ENCODE measurements around the gene RGL2. TPM values are rescaled to one million over a fixed set of nuclear protein-coding genes. Genes with fewer than 3 reads are reported as not detected.
"Not testable (repeated sequence)": the region's sequence is repeated elsewhere in the genome, so short reads cannot be mapped to it uniquely, and the experiment has no call there.

RGL2 gene
- 117 TPM for total RNA-seq
- long read RNA-seq, transcript RGL2-247 (18 exons, 3,278 nt) = major isoform, 90 of 298 reads
- long read RNA-seq, partial matches to known transcripts = 104 of 298 reads
- long read RNA-seq, other reads (novel, unspliced or antisense) = 101 of 298 reads

- H3K4me1 ChIP-seq = peaks cover 38% of the 10 kb centered on the region
- intact Hi-C loops (cut with DNase I) = no loop called here
- H3K27me3 ChIP-seq (ENCODE audit: low read depth) = no peaks in the 10 kb centered on the region
- H3K9me3 ChIP-seq = no peaks in the 10 kb centered on the region
- ATAC-seq (peak; percentile 83 to 89), DNase-seq (peak; percentile 92)
- H3K36me3 ChIP-seq = peaks cover 55% of the 10 kb centered on the region
- H3K4me3 ChIP-seq = peak within 1 kb of the TSS; percentile 70
- H3K27ac ChIP-seq = peak within 1 kb of the TSS; percentile 90
- no peak for TF ChIP-seq CTCF (IDR thresholded peaks at IDR 0.05)
These were observed at the start of gene RGL2 for GRCh38 chr6:33298773-33299236. Gene RGL2, minus strand, starts transcription at chr6:33298942. Its CDS starts 332 bp downstream, at chr6:33298610.

GRCh38 chr6:33347816-33348215 is 49.1 kb upstream of the RGL2 start:
- Histone ChIP-seq H3K36me3 (no peaks in the 10 kb centered on the region), H3K9me3 (no peaks in the 10 kb centered on the region), H3K4me3 (peak overlapping the region; percentile 45), H3K27me3 (ENCODE audit: low read depth) (no peaks in the 10 kb centered on the region), H3K27ac (peak overlapping the region; percentile 24), H3K4me1 (peaks cover 14% of the 10 kb centered on the region)
- intact Hi-C loops (cut with DNase I) = no loop called here
- ATAC-seq = no peak
- DNase-seq = no peak
- TF ChIP-seq CTCF (IDR thresholded peaks at IDR 0.05) = no peak

GRCh38 chr6:33346972-33347371 is 48.2 kb upstream of the RGL2 start:
- H3K36me3 ChIP-seq; H3K9me3 ChIP-seq; intact Hi-C loops (cut with DNase I); DNase-seq; H3K27me3 ChIP-seq (ENCODE audit: low read depth): not testable (repeated sequence)
- H3K27ac ChIP-seq = peak overlapping the region; percentile 67
- H3K4me1 ChIP-seq = peaks cover 14% of the 10 kb centered on the region
- ATAC-seq = peak in 1 of 2 donors; percentile 35
- H3K4me3 ChIP-seq = peak overlapping the region; percentile 45

- peak; percentile 66 for TF ChIP-seq CTCF (IDR thresholded peaks at IDR 0.05)
- no peaks in the 10 kb centered on the region for H3K9me3 ChIP-seq
- H3K4me3 ChIP-seq = peak overlapping the region; percentile 45
- peaks cover 14% of the 10 kb centered on the region for H3K4me1 ChIP-seq
- H3K27ac ChIP-seq = peak overlapping the region; percentile 67
- no peaks in the 10 kb centered on the region for H3K36me3 ChIP-seq
- ATAC-seq = peak; percentile 85 to 86
- DNase-seq = peak; percentile 88
- no peaks in the 10 kb centered on the region for H3K27me3 ChIP-seq (ENCODE audit: low read depth)
- intact Hi-C loops (cut with DNase I) = no loop called here
These were observed 46.3 kb upstream of the RGL2 start for GRCh38 chr6:33344701-33345697.

GRCh38 chr6:33343953-33344611 is 45.3 kb upstream of the RGL2 start:
- H3K27ac ChIP-seq = peak overlapping the region; percentile 49
- intact Hi-C loops (cut with DNase I) = no loop called here
- H3K4me1 ChIP-seq = peaks cover 14% of the 10 kb centered on the region
- no peak overlapping the region for H3K4me3 ChIP-seq
- no peaks in the 10 kb centered on the region for H3K9me3 ChIP-seq
- H3K36me3 ChIP-seq = no peaks in the 10 kb centered on the region
- DNase-seq = no peak
- no peak for TF ChIP-seq CTCF (IDR thresholded peaks at IDR 0.05)
- H3K27me3 ChIP-seq (ENCODE audit: low read depth) = no peaks in the 10 kb centered on the region
- ATAC-seq = peak; percentile 27 to 59

GRCh38 chr6:33343606-33343952 is 44.8 kb upstream of the RGL2 start:
- intact Hi-C loops (cut with DNase I); H3K27me3 ChIP-seq (ENCODE audit: low read depth); H3K36me3 ChIP-seq; DNase-seq; ATAC-seq; H3K4me3 ChIP-seq; H3K9me3 ChIP-seq: not testable (repeated sequence)
- Histone ChIP-seq H3K4me1 (peaks cover 14% of the 10 kb centered on the region), H3K27ac (peak overlapping the region; percentile 49)
